IPS DF 4.7 (cell line): ENCODE results near the gene UPP1.
"Not testable (repeated sequence)": the region's sequence is repeated elsewhere in the genome, so short reads cannot be mapped to it uniquely, and the experiment has no call there.

Source experiments
- DNase-seq: peaks from one replicate; pipeline ENCODE4 v3.0.0-alpha.2; 2013; ENCODE audit warnings: low spot score; ENCODE audit errors: extremely low read depth

Gene UPP1

GRCh38 chr7:48089046-48090003 is at the start of gene UPP1:
Gene UPP1, plus strand, starts transcription at chr7:48089265. Its CDS starts 5,519 bp downstream, at chr7:48094784.
- no peak for DNase-seq

GRCh38 chr7:48040944-48041652 is 48.0 kb upstream of the UPP1 start:
- no peak for DNase-seq

- DNase-seq: no peak
Measured at GRCh38 chr7:48041653-48041970, 47.5 kb upstream of the UPP1 start.

- DNase-seq: no peak
Measured at GRCh38 chr7:48042216-48042615, 46.8 kb upstream of the UPP1 start.

- DNase-seq: no peak
Measured at GRCh38 chr7:48042636-48043035, 46.4 kb upstream of the UPP1 start.

GRCh38 chr7:48045195-48045765 is 43.8 kb upstream of the UPP1 start:
- no peak for DNase-seq

- no peak for DNase-seq
Measured at GRCh38 chr7:48046458-48046857, 42.6 kb upstream of the UPP1 start.

- no peak for DNase-seq
Measured at GRCh38 chr7:48048113-48048512, 41.0 kb upstream of the UPP1 start.

GRCh38 chr7:48049850-48050249 is 39.2 kb upstream of the UPP1 start:
- DNase-seq: no peak

- DNase-seq: no peak
Measured at GRCh38 chr7:48052748-48053147, 36.3 kb upstream of the UPP1 start.

GRCh38 chr7:48053736-48054135 is 35.3 kb upstream of the UPP1 start:
- DNase-seq: no peak

- no peak for DNase-seq
Measured at GRCh38 chr7:48058990-48059389, 30.1 kb upstream of the UPP1 start.

GRCh38 chr7:48059706-48060105 is 29.4 kb upstream of the UPP1 start:
- DNase-seq: no peak

GRCh38 chr7:48063985-48064384 is 25.1 kb upstream of the UPP1 start:
- DNase-seq: no peak

GRCh38 chr7:48067475-48067874 is 21.6 kb upstream of the UPP1 start:
- DNase-seq: no peak

GRCh38 chr7:48074204-48074654 is 14.8 kb upstream of the UPP1 start:
- DNase-seq: no peak

- DNase-seq: no peak
Measured at GRCh38 chr7:48077423-48077822, 11.6 kb upstream of the UPP1 start.

GRCh38 chr7:48078470-48078869 is 10.6 kb upstream of the UPP1 start:
- no peak for DNase-seq

- not testable (repeated sequence) for DNase-seq
Measured at GRCh38 chr7:48082378-48082777, 6.7 kb upstream of the UPP1 start.

- no peak for DNase-seq
Measured at GRCh38 chr7:48083114-48083830, 5.8 kb upstream of the UPP1 start.

- DNase-seq: no peak
Measured at GRCh38 chr7:48084727-48085432, 4.2 kb upstream of the UPP1 start.
